AG09309 (cell line): ENCODE data around the gene EPAS1.
A peak's percentile ranks its signal among the peaks of the same experiment; 100 is the strongest.

Source experiments
- DNase-seq: peaks from one replicate; pipeline ENCODE4 v3.0.0-alpha.2; 2010; ENCODE audit warnings: low read depth
- H3K4me3 ChIP-seq: 2 replicates; pipeline ENCODE4 v1.5.1; 2011; ENCODE audit warnings: mild to moderate bottlenecking, low read depth, low read length, moderate library complexity; ENCODE audit not compliant: control insufficient read depth
- TF ChIP-seq, protein P1 (sequence below): IDR thresholded peaks from 2 replicates; pipeline ENCODE4 v1.5.1; 2011; ENCODE audit warnings: mild to moderate bottlenecking, low read depth, low read length, inconsistent platforms; ENCODE audit not compliant: insufficient read depth, control insufficient read depth; ENCODE audit errors: missing control alignments

EPAS1 gene

DNA sequence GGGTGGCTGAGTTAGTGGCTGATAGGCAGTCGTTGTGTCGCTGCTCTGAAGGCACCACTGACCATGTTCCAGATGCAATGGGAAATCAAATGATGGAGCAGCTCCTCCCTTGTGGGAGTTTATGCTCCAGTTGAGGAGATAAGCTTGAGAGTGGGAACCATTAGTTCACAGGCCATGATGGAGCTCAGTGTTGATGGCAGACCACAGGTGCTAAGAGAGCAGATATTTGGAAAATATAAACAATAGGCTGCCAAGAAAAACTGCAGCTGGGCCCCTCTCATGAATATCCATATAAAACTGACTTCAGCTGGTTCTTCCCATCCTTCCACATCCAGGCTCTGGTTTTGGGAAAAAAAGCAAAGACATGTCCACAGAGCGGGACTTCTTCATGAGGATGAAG, 63.1 kb downstream of the EPAS1 start:
- TF ChIP-seq, protein P1, sequence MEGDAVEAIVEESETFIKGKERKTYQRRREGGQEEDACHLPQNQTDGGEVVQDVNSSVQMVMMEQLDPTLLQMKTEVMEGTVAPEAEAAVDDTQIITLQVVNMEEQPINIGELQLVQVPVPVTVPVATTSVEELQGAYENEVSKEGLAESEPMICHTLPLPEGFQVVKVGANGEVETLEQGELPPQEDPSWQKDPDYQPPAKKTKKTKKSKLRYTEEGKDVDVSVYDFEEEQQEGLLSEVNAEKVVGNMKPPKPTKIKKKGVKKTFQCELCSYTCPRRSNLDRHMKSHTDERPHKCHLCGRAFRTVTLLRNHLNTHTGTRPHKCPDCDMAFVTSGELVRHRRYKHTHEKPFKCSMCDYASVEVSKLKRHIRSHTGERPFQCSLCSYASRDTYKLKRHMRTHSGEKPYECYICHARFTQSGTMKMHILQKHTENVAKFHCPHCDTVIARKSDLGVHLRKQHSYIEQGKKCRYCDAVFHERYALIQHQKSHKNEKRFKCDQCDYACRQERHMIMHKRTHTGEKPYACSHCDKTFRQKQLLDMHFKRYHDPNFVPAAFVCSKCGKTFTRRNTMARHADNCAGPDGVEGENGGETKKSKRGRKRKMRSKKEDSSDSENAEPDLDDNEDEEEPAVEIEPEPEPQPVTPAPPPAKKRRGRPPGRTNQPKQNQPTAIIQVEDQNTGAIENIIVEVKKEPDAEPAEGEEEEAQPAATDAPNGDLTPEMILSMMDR: no peak
- DNase-seq: no peak
- H3K4me3 ChIP-seq: no peak overlapping the region

DNA sequence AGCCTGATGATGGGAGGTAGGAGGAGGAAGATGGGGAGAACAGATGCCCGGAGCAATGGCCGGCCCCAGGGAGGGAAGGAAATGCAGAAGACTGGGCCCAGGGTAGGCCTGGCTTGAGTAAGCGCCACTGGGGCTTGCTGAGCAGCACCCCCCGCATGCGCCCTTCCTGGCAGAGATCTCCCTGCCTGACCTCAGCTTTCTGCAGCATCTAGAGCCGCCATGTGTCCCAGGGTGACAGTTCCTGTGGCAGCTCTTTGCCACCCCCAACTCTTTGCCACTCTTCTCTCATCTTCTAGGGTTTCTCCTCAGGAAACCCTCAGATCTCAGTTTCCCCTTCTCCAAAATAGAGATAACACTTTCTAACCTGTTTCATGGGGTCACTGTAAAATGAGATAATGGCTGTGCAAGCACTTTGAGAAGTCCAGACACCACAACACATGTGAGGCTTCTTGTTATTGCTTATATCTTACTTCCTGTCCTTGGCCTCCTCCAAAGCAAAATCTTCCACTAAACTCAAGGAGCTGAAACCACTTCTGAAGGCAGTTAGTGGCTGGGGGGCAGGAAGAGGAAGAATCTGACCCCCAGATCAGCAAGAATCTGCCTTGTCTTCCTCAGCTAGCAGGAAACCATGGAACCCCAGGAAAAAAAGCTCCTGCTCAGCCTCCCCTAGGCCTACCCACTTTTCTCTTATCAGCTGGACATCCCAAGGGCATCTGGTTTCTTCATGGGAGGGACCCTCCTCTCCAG, 64.9 kb downstream of the EPAS1 start:
- no peak overlapping the region for H3K4me3 ChIP-seq
- DNase-seq: no peak
- TF ChIP-seq, protein P1: no peak

DNA sequence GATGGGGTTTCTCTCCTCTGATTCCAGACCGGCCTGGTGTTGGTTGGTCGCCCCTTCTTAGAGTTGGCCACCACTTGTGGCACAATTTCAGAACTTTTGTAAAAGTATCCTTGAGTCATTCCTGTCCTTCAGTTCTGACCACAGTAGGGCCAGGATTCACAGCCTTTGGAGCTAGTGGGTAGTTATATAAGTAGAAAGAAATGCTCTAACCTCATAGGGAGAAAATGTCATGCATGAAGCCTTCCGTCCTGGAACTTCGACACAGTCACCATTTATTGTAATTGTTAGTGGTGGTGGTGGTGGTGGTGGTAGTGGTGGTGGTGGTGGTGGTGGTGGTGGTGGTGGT, 65.4 kb downstream of the EPAS1 start:
- TF ChIP-seq, protein P1: no peak
- no peak for DNase-seq
- H3K4me3 ChIP-seq: no peak overlapping the region

DNA sequence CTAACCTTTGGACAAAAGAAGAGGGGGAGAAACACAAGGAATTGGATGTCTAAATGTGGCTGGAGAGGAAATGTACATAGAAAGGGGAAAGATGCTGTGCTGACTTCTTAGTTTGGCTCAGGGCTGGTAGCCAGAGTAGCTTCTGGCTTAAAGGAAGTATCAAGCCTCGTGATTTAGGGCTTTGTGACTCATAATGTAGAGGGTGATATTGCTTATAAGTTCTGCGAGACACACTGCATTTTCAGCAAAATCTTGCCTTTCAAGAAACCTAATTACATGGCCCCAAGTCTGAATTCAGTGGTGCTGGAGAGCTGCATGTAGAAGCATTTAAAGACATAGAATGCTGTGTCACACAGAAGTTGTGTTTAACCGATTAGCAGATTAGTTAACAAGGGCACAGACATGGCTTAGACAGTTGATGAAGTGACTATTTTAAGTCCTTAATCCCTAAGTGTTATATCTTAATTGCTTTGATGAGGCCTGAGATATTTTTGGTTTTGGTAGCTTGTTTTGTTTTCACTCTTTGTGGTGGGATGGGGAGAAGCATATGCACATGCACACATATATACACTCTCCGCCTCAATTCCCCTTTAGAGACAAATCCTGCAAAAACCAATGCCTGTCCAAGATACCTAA, 66.4 kb downstream of the EPAS1 start:
- DNase-seq: peak; percentile 45
- TF ChIP-seq, protein P1: no peak
- H3K4me3 ChIP-seq: no peak overlapping the region

DNA sequence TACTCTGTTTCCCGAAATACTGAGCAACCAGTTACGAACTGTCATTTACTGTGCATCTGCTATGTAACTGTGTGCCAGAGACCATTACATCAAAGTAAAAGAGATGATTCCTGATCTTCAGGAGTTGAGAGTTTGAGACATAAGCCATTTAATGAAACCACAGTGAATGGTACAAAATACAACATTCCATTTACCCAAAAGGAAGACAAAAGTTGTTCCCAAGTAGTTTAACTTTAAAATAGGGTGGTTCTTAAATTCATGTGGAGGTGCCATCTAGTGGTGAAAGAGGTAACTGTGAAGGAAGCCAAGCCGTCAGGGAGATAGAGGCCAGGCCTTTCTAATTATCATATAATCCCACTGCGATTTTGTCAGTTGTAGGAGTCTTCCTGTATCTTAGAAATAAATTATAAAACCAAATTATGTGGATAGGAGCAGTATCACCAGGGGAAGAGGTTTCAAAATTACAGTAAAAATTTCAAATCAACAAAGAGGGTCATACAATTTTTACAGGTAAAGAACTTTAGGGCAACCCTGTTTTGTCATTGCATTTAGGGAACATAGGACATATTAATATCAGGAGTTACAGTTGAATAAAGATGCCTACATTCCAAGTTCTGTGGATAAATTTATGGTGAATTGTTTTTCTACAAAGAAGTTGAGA, 67.7 kb downstream of the EPAS1 start:
- no peak overlapping the region for H3K4me3 ChIP-seq
- peak; percentile 40 for DNase-seq
- TF ChIP-seq, protein P1: peak; percentile 73

DNA sequence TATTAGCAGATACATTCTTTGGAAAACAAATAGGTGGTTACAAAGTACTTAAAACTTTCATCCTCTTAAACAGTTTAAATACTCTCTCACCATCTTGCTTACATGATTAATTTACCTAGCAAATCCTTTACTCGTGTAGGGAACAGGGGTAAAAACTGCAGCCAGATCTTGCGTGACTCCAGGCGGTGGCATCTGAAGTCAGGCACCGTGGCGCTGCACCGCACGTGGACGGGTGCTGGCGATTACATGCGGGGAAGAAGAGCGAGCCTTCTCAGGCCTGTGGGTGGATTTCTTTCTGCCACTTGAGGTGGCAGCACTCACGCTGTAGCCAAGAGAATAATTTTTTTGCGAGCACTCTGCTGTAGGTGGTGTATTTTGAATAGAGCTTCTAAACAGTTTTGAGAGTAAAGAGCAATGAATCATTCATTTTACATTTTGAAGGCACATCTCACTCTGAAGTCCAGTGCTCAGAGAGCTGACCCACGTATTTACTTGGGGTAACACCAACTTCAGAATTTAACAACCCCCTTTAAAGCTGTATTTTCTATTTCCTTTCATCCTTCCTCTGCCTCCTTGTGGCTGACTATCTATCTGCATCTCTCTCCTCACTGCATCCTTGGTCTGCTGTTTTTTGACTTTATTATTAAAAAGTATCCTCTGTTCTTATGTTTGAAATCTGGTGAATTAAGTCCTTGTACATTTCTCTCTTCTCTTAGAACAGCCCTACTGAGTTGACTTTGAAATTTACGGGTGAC, 68.9 kb downstream of the EPAS1 start:
- H3K4me3 ChIP-seq: no peak overlapping the region
- no peak for DNase-seq
- TF ChIP-seq, protein P1: peak; percentile 64
